Endothelial cell (in vitro differentiated cells): ENCODE data around the gene KSR2. TPM values are rescaled to one million over a fixed set of nuclear protein-coding genes. Genes with fewer than 3 reads are reported as not detected.

Experiments
- DNase-seq: peaks from one replicate; pipeline ENCODE4 v3.0.0; 2021; ENCODE audit warnings: low spot score
- H3K27ac Mint-ChIP-seq: one replicate; pipeline ENCODE4 v1.8.0; 2021; ENCODE audit warnings: mixed read lengths, inconsistent platforms; ENCODE audit not compliant: unreplicated experiment
- H3K27me3 Mint-ChIP-seq: one replicate; pipeline ENCODE4 v1.8.0; 2021; ENCODE audit warnings: mild to moderate bottlenecking, moderate library complexity, mixed read lengths, inconsistent platforms; ENCODE audit not compliant: unreplicated experiment
- H3K36me3 Mint-ChIP-seq: one replicate; pipeline ENCODE4 v1.8.0; 2021; ENCODE audit warnings: mild to moderate bottlenecking, low read depth, mixed read lengths, inconsistent platforms; ENCODE audit not compliant: unreplicated experiment
- H3K4me1 Mint-ChIP-seq: one replicate; pipeline ENCODE4 v1.8.0; 2021; ENCODE audit warnings: mild to moderate bottlenecking, mixed read lengths, inconsistent platforms; ENCODE audit not compliant: unreplicated experiment
- H3K4me3 Mint-ChIP-seq: one replicate; pipeline ENCODE4 v1.8.0; 2021; ENCODE audit warnings: mild to moderate bottlenecking, mixed read lengths, inconsistent platforms; ENCODE audit not compliant: unreplicated experiment
- H3K9me3 Mint-ChIP-seq: one replicate; pipeline ENCODE4 v1.8.0; 2021; ENCODE audit warnings: mixed read lengths, inconsistent platforms; ENCODE audit not compliant: unreplicated experiment
- total RNA-seq: library from RNA; stranded (reverse); fragmentation: NEBNext Ultra II Directional; extraction: Animal tissue kit (Norgen Biotek cat#: 25700); gene quantifications from one replicate; pipeline ENCODE4 v1.2.1, GENCODE V29; 2021; ENCODE audit not compliant: unreplicated experiment
- TF ChIP-seq, protein P1 (sequence below): fragments of 200-600 bp; sonication (generic); IDR thresholded peaks from one replicate; pipeline ENCODE4 v1.5.0; 2021; ENCODE audit warnings: antibody characterized with exemption; ENCODE audit not compliant: unreplicated experiment

The KSR2 gene
- total RNA-seq, 1 donor from 2014 or later = 0.05 TPM

DNA sequence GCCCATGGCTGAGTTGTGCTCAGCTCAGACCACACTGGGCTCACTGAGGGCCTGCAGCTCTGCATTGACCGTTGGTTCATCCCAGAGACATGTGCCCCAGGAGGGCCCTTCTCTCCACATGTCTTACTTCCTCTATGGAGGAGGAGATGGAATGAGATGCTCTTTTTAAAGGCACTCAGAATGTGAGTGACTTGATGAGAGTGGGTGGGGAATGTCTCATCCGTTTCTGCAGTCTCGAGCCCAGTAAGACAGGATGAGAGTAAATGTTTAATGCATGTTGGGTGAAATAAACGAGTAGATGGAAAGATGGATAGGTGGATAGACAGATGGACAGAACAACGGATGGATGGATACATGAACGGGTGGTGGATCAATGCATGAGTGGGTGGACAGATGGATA lies 538.5 kb downstream of the KSR2 start:
- H3K9me3 Mint-ChIP-seq = no peaks in the 10 kb centered on the region
- H3K4me1 Mint-ChIP-seq = no peaks in the 10 kb centered on the region
- TF ChIP-seq, protein P1, sequence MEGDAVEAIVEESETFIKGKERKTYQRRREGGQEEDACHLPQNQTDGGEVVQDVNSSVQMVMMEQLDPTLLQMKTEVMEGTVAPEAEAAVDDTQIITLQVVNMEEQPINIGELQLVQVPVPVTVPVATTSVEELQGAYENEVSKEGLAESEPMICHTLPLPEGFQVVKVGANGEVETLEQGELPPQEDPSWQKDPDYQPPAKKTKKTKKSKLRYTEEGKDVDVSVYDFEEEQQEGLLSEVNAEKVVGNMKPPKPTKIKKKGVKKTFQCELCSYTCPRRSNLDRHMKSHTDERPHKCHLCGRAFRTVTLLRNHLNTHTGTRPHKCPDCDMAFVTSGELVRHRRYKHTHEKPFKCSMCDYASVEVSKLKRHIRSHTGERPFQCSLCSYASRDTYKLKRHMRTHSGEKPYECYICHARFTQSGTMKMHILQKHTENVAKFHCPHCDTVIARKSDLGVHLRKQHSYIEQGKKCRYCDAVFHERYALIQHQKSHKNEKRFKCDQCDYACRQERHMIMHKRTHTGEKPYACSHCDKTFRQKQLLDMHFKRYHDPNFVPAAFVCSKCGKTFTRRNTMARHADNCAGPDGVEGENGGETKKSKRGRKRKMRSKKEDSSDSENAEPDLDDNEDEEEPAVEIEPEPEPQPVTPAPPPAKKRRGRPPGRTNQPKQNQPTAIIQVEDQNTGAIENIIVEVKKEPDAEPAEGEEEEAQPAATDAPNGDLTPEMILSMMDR = no peak
- no peak overlapping the region for H3K4me3 Mint-ChIP-seq
- DNase-seq = no peak
- H3K27ac Mint-ChIP-seq = no peak overlapping the region
- H3K27me3 Mint-ChIP-seq = peaks cover 3% of the 10 kb centered on the region
- H3K36me3 Mint-ChIP-seq = no peaks in the 10 kb centered on the region

DNA sequence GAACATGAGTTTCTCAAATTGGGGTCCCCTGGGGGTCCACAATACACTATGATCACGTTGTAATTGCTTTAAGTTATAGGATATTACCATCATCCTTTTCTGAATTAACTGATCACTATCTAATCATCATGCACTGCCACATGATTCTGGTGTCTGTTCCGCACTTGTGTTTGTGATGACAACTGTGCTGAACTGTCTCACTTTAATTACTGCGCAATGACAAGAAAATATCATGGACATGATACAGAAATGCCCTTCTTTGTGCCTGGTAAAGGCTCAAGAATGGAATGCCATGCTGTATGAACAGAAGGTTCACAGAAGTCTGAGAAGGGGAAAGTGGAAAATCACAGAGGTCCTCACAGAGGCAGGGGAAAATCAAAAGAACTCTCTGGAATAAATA lies 541.6 kb downstream of the KSR2 start:
- TF ChIP-seq, protein P1 = no peak
- DNase-seq = no peak
- Mint-ChIP-seq H3K27ac (no peak overlapping the region), H3K9me3 (no peaks in the 10 kb centered on the region), H3K27me3 (peaks cover 8% of the 10 kb centered on the region), H3K4me1 (peaks cover 4% of the 10 kb centered on the region), H3K36me3 (no peaks in the 10 kb centered on the region), H3K4me3 (no peak overlapping the region)

DNA sequence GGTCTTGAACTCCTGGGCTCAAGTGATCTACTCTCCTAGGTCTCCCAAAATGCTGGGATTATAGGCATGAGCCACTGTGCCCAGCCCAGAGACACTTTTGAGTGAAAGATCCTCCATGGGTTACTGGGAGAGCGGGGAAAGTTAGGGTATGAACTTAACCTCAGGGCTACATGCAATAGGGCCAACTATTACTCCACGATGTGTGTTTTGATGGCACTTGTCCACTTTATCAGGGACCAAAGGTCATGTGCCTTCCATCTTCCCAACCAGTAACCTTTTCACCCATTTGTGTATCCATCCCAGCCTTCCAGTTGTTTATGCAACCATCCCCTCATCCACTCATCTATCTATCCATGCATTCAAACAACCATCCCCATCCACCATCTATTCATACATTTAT lies 546.8 kb downstream of the KSR2 start:
- Mint-ChIP-seq H3K27ac (no peak overlapping the region), H3K27me3 (peaks cover 8% of the 10 kb centered on the region), H3K9me3 (no peaks in the 10 kb centered on the region), H3K4me3 (no peak overlapping the region), H3K36me3 (no peaks in the 10 kb centered on the region), H3K4me1 (peaks cover 4% of the 10 kb centered on the region)
- TF ChIP-seq, protein P1 = no peak
- DNase-seq = no peak

DNA sequence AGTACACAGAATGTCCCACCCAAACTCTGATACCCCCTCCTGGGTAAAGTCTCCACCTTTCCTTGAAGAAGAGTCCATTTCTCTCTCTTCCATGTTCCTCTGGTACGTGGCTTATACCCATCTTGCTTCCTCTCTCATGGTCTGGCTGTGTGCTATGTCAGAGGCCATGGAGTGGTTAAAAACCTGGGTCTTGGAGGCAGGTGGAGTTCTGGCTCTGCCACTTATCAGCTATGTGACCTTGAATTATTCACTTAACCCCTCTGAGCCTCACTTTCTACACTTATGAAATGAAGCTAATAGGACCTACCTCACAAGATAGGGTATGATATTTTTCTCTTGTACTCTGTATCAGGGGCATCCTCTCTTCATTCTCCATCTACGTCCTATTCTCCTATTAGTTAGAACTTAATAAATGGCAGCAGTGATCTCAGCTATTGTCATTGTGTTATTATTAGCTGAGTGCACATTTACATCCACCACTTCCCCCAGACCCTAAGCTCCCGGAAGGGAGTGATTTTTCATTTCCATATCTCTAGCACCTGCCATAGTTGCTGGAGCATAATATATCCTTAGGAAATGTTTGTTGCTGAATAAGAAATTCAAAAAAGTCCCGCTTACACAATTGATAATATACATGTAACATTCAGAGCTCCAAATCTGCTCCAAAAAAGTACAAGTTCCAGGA lies 547.6 kb downstream of the KSR2 start:
- TF ChIP-seq, protein P1 = no peak
- Mint-ChIP-seq H3K27me3 (peaks cover 8% of the 10 kb centered on the region), H3K4me1 (peaks cover 4% of the 10 kb centered on the region)

DNA sequence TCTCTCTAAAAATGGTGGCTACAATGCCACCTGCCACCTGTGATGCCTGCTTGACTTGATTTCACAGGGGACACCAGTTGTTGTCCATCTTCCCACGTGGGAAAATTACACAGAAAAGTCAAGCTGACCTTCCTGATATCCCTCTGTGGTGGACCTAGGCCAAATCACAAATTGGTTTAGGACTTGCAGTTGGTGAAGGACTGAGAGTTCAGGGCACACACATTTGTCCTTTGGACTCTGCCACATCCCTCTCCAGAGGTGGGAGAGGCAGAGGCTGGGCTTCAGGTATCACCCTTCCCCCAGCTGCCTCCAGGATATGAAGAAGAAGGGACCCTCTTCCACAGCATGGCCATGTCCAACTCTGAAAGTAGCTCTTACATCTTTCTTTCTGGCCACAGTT lies 551.8 kb downstream of the KSR2 start:
- Mint-ChIP-seq H3K9me3 (no peaks in the 10 kb centered on the region), H3K4me3 (no peak overlapping the region), H3K27ac (no peak overlapping the region), H3K27me3 (peaks cover 1% of the 10 kb centered on the region), H3K4me1 (no peaks in the 10 kb centered on the region), H3K36me3 (no peaks in the 10 kb centered on the region)
- no peak for DNase-seq
- TF ChIP-seq, protein P1 = no peak

More for the DNA sequence above, 547.6 kb downstream of the KSR2 start:
- Mint-ChIP-seq H3K9me3 (no peaks in the 10 kb centered on the region), H3K27ac (no peak overlapping the region), H3K36me3 (no peaks in the 10 kb centered on the region), H3K4me3 (no peak overlapping the region)
- DNase-seq = no peak
